GM12872 (cell line): ENCODE measurements around the gene CPED1.

ENCODE experiments used
- TF ChIP-seq, protein P1 (sequence below): IDR thresholded peaks from 3 replicates; pipeline ENCODE4 v1.5.1; 2011; ENCODE audit warnings: low read depth, mild to moderate bottlenecking, low read length, moderate library complexity; ENCODE audit not compliant: insufficient read depth

Gene CPED1

DNA sequence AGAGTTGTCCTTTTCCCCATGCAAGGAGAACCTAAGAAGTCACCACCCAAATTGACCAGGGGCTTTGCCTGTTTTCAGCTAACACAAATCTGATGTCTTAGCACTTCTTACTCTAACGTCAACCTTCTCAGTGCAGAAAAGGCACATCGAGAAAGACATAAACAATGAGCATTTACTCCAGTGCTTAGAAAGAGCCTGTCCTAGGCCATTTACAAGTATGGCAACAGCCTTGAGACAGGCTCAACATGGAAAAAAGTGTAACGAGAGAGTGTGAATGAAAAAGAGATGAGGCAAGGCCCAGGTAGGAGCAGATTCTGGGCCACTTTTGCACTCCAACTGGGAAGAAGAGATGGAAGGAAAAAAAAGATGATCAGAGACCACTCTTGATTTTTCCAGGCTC lies 54.4 kb downstream of the CPED1 start:
- TF ChIP-seq, protein P1, sequence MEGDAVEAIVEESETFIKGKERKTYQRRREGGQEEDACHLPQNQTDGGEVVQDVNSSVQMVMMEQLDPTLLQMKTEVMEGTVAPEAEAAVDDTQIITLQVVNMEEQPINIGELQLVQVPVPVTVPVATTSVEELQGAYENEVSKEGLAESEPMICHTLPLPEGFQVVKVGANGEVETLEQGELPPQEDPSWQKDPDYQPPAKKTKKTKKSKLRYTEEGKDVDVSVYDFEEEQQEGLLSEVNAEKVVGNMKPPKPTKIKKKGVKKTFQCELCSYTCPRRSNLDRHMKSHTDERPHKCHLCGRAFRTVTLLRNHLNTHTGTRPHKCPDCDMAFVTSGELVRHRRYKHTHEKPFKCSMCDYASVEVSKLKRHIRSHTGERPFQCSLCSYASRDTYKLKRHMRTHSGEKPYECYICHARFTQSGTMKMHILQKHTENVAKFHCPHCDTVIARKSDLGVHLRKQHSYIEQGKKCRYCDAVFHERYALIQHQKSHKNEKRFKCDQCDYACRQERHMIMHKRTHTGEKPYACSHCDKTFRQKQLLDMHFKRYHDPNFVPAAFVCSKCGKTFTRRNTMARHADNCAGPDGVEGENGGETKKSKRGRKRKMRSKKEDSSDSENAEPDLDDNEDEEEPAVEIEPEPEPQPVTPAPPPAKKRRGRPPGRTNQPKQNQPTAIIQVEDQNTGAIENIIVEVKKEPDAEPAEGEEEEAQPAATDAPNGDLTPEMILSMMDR: no peak

DNA sequence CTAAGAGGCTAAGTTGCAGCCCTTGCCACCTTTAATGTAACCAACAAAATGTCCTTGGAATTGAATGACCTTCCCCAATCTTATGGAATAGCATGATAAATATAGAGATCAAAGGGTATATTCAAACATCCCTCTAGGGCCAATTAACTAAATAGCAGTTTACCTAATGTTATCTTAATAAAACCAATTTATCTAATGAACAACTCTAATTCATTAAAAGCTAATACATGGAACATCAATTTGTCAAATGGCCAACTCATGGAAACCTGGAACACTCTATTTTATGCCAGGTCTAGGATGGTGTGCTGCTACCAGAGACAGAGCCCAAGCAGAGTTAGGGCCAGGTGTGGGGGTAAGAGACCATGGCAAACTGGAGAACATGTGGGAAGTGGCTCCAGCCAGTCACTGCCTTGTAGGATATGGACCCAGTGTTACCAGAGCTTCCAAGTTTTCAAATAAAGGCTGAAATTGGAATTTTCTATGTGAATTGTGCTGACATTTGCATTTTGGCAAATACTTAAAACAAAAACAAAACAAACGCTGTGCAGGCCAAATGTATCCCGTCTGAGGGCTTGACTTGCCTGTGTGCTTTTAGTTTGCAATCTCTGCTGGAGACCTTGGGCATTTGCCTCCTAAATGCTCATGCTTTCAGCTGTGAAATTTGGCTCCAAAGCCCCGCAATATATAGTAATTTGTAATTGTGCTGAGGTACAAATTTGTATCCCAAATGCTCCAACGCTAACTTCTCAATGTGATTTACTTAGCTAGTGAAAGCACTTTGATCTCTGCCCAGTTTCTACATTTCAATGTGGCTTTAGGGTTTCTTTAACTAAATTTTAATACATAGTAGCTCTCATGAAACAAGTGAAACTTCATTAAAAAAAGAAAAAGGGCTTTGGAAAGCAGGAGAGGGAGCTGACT lies 55.1 kb downstream of the CPED1 start:
- TF ChIP-seq, protein P1: no peak

DNA sequence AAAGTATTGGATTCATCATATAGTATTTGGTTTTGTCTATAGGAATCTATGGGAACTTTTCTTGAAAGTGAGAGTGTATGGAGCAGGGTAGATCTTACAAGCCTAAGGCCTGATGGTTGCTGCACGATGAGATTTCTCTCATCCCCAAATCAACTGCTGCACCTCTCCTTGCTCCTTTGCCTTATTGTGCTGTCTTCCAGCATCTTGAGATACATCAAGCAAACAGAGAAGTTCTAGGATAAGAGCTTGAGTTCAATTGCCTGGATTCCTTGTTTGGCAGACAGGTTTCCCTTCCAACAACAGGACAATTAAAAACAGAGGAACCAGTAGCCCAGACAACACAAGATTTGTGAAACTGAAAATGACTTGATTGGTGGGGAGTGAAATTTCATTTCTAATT lies 56.6 kb downstream of the CPED1 start:
- TF ChIP-seq, protein P1: no peak

DNA sequence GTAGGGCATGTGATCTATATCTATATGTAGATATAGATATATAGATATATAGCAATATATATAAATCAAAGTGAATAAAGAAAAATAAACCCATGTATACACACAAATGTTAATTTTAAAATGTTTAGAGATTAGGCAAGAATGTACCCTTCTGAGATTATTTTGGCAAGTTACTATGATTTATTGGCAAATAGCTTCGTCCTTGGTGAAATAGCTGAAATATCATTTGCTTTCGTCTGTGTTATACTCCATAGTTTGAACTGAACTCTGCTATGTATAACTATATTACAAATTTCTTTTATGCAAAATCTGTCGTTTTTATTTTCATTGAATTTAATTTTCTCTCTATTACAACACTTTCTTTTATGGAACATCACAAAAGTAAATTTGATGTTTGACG lies 57.5 kb downstream of the CPED1 start:
- TF ChIP-seq, protein P1: no peak

DNA sequence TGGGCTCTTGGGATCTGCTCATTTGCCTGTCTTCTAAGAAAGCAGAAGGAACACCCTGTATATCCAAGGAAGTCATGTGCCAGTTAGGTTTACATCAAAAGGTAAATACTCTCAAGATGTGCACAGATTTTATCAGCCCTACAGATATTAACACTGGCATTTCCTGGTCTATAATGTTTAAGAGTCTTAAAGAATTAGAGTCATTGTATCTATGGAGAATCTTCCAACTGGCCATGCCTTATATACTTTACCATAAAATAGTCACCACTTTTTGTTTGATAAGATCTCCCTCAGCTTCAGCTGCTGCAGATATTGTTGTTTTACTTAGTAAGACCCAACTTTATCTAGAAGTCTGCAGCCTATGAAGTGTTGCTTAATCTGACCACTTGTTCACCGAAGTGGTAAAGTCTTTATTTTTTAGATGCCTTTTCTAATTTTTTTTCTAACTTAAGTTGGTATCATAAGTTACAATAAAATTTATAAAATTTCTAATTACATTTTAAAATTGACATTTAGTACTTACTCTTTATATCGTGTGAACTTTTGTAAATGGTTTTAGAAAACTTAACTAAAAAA lies 58.5 kb downstream of the CPED1 start:
- TF ChIP-seq, protein P1: no peak

DNA sequence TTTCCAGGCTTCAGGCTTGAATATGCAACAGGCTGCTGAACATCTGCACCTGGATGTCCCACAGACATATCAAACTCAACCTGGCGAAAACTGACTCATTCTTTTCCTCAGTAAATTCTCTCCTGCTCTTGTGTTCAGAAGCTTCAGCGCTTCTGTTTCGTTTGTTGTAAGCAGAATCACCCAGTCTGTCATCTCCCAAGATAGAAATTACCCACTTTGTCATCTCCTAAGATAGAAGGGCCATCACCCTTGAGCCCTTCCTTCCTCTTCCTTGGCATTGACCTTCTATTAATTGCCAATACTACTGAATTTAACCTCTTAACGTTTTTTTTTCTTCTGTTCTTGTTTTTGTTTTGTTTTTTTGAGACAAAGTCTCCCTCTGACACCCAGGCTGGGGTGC lies 59.7 kb downstream of the CPED1 start:
- TF ChIP-seq, protein P1: no peak

DNA sequence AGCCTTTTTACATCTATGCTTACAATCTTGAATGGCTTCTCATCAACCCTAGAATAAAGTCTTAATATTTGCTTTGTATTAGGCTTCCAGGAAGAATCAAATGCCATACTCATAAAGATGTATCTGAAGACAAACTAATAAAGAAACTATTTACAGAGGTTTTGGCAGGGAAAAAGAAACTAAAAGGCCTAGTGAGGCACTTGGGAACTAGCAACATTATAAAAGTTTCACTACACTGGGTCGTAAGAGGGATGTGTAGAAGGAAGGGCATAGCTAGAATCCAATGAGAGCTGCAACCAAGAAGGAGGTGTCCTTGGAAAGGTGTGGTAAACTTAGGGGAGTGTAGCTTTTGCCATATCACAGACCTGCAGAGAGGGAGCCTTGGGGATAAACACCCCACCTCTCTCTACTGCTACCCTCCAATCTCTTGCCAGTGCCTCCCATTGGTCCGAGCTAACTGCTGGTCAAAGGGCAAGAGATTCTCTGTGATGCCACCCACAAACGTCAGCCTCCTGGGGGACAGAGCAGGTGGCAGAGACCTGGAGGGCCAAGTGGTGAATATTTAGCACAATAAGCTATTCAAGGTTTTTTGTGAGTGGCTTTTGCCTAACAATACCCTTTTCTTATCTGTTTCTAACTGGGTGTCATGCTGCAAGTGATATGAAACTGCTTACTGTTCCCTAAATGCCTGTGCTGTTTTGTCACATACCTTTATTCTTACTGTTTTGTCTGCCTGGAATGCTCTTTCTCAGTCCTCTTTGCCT lies 60.7 kb downstream of the CPED1 start:
- TF ChIP-seq, protein P1: no peak
